Ovary (tissue), 9 donors: Measurements from ENCODE around the gene HSD17B8. TPM values are rescaled to one million over a fixed set of nuclear protein-coding genes. Genes with fewer than 3 reads are reported as not detected.

ENCODE experiments used
- DNase-seq, 5 donors: peaks; one replicate each; pipeline ENCODE4 v3.0.0-alpha.2; 2019 to 2020
- H3K27ac ChIP-seq, 2 donors: fragments of 200-600 bp; one replicate each; pipeline versions ENCODE4 v1.5.1 to v1.8.0; 2019 to 2022
- H3K27me3 ChIP-seq: fragments of 200-600 bp; one replicate; pipeline ENCODE4 v1.8.0; 2022
- H3K36me3 ChIP-seq: fragments of 200-600 bp; sonication (generic); one replicate; pipeline ENCODE4 v1.5.1; 2019
- H3K4me1 ChIP-seq: one replicate; pipeline ENCODE4 v1.8.1; 2013; ENCODE audit warnings: mild to moderate bottlenecking, moderate library complexity; ENCODE audit not compliant: insufficient read depth
- H3K4me3 ChIP-seq: fragments of 200-600 bp; sonication (generic); one replicate; pipeline ENCODE4 v1.5.1; 2017
- H3K9me3 ChIP-seq, 2 donors: fragments of 200-600 bp in 1 of 2; sonication (generic) in 1 of 2; one replicate each; pipeline versions ENCODE4 v1.5.1 to v1.8.1; 2013 to 2019; ENCODE audit warnings: mild to moderate bottlenecking in 1 of 2, moderate library complexity in 1 of 2
- EP300 ChIP-seq: sonication (generic); formaldehyde crosslinking; IDR thresholded peaks from one replicate; pipeline ENCODE4 v1.6.1; 2017; ENCODE audit warnings: antibody characterized with exemption
- POLR2A ChIP-seq: fragments of 450-650 bp; IDR thresholded peaks from one replicate; pipeline ENCODE4 v1.6.1; 2017; ENCODE audit warnings: antibody characterized with exemption, mild to moderate bottlenecking, moderate library complexity
- WGBS, 3 donors: extraction: QIAGEN DNeasy Blood & Tissue Kit in 1 of 3; methylation state at CpG; one replicate each; pipeline versions ENCODE4 v1.1.5 to v1.1.7; 2013 to 2017; 5-methylcytosine and 5-hydroxymethylcytosine counted together
- intact Hi-C, 4 donors: fragments of 100-400 bp; cut with DNase I; formaldehyde crosslinking; loops; one replicate each; pipeline versions ENCODE4 v1.11.0 to v1.15.1; 2022 to 2023
- polyA plus RNA-seq, 2 donors: library from polyadenylated mRNA; stranded (reverse); fragments of 200-250 nt in 1 of 2; fragments of 350-450 nt in 1 of 2; fragmentation: Illumina TruSeq in 1 of 2; extraction: RNeasy Lipid Tissue Mini Kit (QIAGEN cat#74804) in 1 of 2; gene quantifications; one replicate each; pipeline ENCODE4 v1.2.3, GENCODE V29; 2013 to 2014
- total RNA-seq, 7 donors: library from RNA; depleted of rRNA in 2 of 7; stranded (reverse); fragments of >200 nt in 2 of 7; fragmentation: NEBNext Ultra II Directional in 3 of 7; extraction: Animal tissue kit (Norgen Biotek cat#: 25700) in 3 of 7; gene quantifications; one replicate each; pipeline versions ENCODE4 v1.1.0 to v1.2.4, GENCODE V29; 2016 to 2023
- TF ChIP-seq, protein P1 (sequence below), 3 donors: fragments of 450-650 bp in 2 of 3; fragments of 200-600 bp in 1 of 3; IDR thresholded peaks; one replicate each; pipeline versions ENCODE4 v1.5.1 to v1.8.0; 2016 to 2022; ENCODE audit warnings: antibody characterized with exemption in 3 of 3, mild to moderate bottlenecking in 1 of 3
- donor health status: DM: no; HTN: no; CAD: no; lungs with moderate emphysema.
- donor health status: DM: no; HTN: no; CAD: no.
- donor health status: Bipolar disorder and iron deficiency.
- donor health status: DM: yes; HTN: yes; CAD: no.
- donor health status: DM: no; HTN: no; CAD: no.
- donor health status: DM: yes; HTN: yes; CAD: no.

Gene HSD17B8
- total and polyA plus RNA-seq, 9 donors: 4.0 to 18.4 (median 8.8) TPM

DNA sequence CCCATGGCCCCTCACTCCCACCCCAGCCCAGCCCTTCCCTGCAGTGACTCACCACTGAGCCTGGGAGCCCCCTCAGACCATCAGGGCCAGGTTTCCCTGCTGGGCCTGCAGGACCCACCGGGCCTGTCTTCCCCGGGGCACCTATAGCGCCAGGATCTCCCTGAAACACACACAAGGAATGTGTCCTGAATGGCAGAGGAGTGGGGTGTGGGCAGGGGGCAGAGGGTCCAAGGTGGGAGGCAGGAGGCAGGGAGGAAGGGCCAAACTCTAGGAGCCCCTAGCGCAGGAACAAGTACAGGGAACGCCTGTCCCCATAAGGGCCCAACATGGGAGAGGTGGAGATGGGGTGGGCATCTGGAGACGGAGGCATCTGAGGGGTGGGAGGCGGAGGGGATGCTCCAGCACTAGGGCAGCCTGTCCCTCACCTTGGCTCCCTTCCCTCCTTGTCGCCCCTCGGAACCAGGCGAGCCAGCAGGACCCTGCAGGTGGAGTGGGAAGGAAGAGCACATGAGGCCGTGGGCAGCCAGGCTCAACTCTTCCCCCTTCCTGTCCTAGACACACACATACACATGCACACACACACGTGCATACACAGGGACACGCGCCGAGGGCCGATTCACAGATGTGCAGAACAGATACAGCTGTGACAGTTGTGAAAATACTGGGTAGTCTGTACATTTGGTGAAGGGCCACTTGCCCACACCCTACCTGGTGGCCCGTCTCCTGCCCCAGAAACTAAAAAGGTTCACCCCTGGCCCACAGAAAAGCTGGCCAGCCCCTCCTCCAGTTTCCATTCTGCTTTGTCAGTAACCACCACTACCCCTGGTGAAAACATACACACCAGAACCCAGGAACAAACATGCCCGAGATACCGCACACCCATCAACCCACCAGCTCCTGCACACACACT is 36.8 kb upstream of the HSD17B8 start:
- no peak for DNase-seq
- 85 to 88% (median 86%) methylated on average over 19 of the region's 19 CpGs for WGBS, 3 donors
- intact Hi-C loops: no loop called here
- Histone ChIP-seq H3K36me3 (no peaks in the 10 kb centered on the region), H3K9me3 (no peaks in the 10 kb centered on the region), H3K4me1 (no peaks in the 10 kb centered on the region), H3K4me3 (no peak overlapping the region), H3K27ac (no peak overlapping the region), H3K27me3 (no peaks in the 10 kb centered on the region)
- TF ChIP-seq EP300: no peak
- no peak for TF ChIP-seq POLR2A
- TF ChIP-seq, protein P1, sequence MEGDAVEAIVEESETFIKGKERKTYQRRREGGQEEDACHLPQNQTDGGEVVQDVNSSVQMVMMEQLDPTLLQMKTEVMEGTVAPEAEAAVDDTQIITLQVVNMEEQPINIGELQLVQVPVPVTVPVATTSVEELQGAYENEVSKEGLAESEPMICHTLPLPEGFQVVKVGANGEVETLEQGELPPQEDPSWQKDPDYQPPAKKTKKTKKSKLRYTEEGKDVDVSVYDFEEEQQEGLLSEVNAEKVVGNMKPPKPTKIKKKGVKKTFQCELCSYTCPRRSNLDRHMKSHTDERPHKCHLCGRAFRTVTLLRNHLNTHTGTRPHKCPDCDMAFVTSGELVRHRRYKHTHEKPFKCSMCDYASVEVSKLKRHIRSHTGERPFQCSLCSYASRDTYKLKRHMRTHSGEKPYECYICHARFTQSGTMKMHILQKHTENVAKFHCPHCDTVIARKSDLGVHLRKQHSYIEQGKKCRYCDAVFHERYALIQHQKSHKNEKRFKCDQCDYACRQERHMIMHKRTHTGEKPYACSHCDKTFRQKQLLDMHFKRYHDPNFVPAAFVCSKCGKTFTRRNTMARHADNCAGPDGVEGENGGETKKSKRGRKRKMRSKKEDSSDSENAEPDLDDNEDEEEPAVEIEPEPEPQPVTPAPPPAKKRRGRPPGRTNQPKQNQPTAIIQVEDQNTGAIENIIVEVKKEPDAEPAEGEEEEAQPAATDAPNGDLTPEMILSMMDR (IDR thresholded peaks at IDR 0.05): no peak

DNA sequence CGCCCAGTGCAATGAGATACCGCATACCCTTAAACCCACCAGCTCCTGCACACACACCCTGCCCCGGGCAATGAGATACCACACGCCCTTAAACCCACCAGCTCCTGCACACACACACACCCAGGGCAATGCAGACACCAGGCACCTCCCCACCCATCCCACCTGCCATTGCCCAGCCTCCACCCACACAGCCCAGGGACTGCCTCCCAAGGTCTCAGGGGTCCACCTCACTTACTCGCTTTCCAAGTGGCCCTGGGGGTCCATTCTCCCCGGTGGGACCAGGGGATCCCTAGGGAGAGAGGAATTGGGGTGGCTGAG is 36.2 kb upstream of the HSD17B8 start:
- Histone ChIP-seq H3K27ac (no peak overlapping the region), H3K4me1 (no peaks in the 10 kb centered on the region), H3K27me3 (no peaks in the 10 kb centered on the region), H3K4me3 (no peak overlapping the region), H3K9me3 (no peaks in the 10 kb centered on the region), H3K36me3 (no peaks in the 10 kb centered on the region)
- no peak for DNase-seq
- 71 to 82% (median 81%) methylated on average over 6 of the region's 6 CpGs for WGBS, 3 donors
- intact Hi-C loops: no loop called here
- TF ChIP-seq POLR2A (no peak), EP300 (no peak)
- TF ChIP-seq, protein P1 (IDR thresholded peaks at IDR 0.05): no peak

DNA sequence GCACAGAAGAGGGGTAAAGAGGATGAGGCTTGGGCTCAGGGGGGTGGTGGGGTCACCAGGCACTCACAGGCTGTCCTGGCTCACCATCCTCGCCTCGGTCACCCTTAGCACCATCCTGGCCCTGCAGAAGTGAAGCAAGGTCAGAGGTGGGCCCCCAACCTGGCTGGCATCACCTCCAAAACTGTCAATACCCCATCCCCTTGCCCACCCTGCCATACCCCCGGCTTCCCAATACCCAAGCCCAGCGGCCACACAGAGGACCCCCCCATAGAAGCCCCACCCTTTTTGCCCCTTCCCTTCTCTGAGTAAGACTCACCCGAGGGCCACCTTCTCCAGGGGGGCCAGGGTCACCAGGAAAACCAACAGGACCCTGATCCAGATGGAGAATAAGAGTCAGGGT is 35.8 kb upstream of the HSD17B8 start:
- Histone ChIP-seq H3K4me1 (no peaks in the 10 kb centered on the region), H3K27ac (no peak overlapping the region), H3K4me3 (no peak overlapping the region), H3K9me3 (no peaks in the 10 kb centered on the region), H3K27me3 (no peaks in the 10 kb centered on the region), H3K36me3 (no peaks in the 10 kb centered on the region)
- intact Hi-C loops: no loop called here
- no peak for DNase-seq
- TF ChIP-seq, protein P1 (IDR thresholded peaks at IDR 0.05): no peak
- TF ChIP-seq POLR2A (no peak), EP300 (no peak)
- 65 to 81% (median 79%) methylated on average over 5 of the region's 5 CpGs for WGBS, 3 donors

DNA sequence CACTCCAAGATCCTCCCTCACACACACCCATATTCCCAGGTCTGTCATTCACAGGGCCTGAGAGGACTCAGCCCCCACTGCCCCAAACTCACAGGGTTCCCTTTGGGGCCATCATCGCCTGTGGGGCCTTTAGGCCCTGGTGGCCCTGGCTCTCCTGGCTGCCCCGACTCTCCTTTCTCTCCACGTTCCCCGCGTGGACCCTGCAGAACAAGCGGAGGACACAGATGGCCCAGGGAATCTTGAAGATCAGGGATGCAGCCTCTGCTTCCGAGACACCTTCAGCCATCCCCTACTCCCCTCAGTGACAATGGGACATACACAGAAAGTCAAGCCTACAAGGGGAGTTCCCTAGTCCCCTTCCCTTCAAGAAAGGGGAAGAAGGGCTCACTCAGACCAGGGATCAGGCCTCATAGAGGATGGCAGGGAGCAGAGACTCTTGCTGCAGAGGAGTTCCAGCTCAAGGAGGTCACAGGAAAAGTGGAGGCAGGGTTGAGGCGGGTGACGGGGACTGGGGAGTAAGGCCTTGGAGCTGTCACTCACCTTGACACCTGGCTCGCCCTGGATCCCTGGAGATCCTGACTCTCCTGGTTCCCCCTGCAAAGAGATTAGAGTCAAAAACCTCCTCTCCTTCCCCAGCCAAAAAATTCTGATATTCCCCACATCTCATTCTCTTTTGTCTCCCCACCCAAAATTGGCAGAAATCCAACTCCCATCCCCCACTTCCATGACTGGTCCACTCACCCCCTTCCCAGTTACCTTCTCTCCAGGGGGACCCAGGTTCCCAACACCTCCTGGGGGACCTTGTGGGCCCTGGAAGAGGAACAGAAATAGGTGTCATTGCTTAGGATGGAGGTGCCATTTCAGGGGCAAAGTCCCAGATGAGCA is 34.9 kb upstream of the HSD17B8 start:
- Histone ChIP-seq H3K27ac (no peak overlapping the region), H3K27me3 (no peaks in the 10 kb centered on the region), H3K4me3 (no peak overlapping the region), H3K9me3 (no peaks in the 10 kb centered on the region), H3K36me3 (no peaks in the 10 kb centered on the region), H3K4me1 (no peaks in the 10 kb centered on the region)
- TF ChIP-seq POLR2A: no peak
- TF ChIP-seq EP300: no peak
- TF ChIP-seq, protein P1 (IDR thresholded peaks at IDR 0.05): no peak
- no peak for DNase-seq
- intact Hi-C loops: no loop called here
- WGBS, 3 donors: 91 to 96% (median 92%) methylated on average over 10 of the region's 10 CpGs
